GM18907 (cell line): Measurements from ENCODE around the gene SLC7A10.
"Not testable (repeated sequence)": the region's sequence is repeated elsewhere in the genome, so short reads cannot be mapped to it uniquely, and the experiment has no call there.

Experiments used
- ATAC-seq: cut with Tn5 transposase; IDR thresholded peaks from one replicate; pipeline ENCODE4 v1.9.1; 2021; ENCODE audit warnings: mild to moderate bottlenecking, moderate library complexity; ENCODE audit not compliant: unreplicated experiment

SLC7A10 gene

DNA sequence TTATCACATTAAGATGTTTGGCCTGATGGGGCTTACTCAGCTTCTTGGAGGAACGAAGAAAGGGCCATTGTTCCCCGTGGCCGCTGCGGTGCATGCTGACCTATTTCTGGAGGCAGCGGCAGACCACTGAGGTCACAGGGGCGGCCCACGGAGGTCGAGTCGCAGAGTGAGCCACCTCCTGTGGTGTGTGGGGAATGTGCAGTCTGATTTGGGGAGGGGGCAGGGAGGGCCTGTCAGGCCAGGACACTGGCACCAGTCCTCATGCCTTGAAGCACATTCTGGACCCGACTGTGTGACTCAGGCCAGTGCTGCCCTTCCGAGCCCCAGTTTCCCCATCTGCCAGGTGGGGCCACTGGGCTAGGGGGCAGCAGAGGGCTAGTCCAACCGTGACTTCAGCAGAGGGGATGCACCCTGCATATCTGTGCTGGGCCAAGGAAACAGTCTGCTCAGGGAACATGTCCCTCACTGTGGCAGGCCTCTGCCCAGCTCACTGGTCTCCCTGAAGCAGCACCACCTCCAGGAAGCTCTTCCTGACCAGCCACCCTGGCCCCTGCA lies 6.3 kb downstream of the SLC7A10 start:
- no peak for ATAC-seq

DNA sequence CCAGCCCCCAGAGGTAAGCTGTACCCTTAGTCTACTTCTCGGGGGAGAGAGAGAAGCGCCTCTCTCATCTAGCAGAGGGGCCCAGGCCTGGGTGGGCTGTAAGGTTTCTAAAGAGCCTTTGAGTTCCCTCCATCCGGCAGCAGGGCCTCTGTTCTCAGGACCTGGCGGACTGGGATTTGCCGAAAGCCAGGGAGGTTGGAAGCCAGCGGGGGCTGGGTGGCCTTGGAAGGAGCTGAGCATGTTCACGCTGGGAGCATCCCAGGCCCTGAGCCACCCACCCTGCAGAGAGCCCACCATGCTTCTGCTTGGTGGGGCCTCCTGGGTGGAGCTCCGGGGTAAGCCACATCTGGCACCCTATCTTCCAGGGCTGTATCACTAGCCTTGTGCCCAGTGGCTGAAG lies 7.8 kb downstream of the SLC7A10 start:
- no peak for ATAC-seq

DNA sequence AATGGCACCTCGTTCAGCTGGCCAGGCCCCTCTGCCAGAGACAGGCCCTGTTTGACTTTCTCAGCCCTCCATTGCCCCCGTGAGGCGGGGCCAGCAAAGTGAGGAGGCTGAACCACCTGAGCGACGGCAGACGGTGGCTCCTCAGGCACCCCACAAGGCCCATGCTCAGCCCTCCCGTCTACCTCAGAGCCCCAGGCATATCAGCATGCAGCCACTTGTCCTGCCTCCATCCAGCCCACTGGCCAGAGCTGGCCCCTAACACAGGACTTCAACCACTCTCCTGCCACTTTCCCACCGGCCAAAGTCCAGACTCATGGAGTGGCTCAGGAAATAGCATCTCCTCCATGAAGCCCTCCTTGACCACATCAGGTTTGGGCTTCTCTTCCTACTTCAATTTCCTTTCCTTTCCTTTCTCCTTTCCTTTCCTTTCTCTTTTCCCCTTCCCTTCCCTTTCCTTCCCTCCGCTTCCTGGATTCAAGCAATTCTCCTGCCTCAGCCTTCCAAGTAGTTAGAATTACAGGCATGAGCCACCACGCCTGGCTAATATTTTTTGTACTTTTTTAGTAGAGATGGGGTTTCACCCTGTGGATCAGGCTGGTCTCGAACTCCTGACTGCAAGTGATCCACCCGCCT lies 9.3 kb downstream of the SLC7A10 start:
- ATAC-seq = no peak

DNA sequence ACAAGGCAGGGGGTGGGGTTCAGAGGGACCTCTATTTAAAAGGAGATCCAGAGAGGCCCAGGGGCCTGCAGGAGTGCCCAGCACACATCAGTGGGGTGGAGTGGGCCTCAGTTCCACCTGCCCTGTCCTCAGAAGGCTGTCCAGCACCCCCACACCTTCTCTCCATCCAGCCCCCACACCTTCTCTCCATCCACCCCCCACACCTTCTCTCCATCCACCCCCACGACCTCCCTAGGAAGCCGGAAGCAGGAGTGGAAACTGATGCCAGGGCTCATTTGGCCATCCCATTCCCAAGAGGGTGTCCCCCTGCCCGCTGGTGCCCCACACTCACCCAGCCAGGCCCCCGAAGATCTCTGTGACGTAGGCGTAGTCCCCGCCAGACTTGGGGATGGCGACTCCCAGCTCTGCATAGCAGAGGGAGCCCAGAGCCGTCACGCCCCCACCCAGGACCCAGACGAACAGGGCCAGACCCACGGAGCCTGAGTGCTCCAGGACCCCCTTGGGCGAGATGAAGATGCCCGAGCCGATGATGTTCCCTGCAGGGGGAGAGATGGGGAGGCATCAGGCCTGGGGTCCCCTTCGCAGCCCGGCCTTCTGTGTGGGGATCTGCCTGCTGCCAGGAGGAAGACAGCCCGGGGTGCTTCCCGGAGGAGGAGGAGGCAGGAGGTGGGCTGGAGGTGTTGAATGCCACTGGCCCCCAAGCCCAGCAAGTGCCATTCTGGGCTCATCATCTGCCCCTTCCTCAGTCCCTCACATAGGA lies 10.0 kb downstream of the SLC7A10 start:
- no peak for ATAC-seq

DNA sequence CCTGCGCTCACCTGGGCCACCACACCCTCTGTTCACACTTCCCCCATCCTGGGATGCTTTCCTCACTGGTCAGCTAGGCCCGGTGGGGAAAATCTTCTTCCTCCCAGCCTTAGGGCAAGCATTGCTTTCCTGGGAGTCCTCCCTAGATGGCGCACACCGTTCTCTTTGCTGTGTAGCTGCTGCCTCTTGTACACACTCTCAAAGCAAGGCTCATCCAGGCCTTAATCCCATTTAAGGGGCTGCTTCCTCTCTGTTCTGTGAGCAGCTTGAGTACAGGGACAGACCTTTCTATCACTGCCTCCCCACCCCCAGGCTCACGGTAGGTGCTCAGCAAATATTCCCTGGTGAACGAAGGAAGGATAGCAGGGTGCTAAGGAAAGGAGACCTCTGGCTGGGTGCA lies 11.1 kb downstream of the SLC7A10 start:
- no peak for ATAC-seq

DNA sequence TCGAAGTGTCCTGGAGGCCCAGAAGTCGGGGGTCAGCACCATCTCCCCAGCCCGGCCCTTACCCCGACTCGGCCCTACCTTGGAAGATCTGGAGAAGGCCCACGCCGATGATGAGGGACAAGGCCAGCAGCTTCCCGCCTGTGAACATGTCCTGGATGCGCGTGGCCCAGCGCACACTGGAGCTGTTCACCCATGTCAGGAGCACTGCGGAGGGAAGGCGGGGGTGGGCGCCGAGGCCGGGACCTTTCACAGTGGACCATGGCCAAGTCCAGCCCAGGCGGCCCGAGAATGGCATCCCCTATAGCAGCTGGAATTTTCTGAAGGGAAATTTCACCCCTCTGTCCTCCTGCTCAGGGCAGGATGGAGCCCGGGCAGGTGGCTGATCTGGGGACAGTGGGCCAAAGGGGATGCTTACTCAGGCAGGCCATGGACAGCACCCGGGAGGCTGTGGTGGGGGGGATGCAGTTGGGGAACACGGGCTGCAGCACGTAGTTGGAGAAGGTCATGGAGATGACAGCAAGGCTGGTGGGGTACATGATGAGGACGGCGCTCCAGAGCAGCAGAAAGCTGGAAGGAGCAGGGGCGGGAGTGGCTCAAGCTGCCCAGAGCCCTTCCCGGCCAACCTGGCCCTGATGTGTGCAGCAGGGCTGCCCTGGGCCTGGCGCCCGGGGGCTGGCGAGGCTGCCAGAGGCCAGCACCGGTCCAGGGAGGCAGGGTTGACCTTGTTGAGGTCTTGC lies 13.0 kb downstream of the SLC7A10 start:
- ATAC-seq = no peak

DNA sequence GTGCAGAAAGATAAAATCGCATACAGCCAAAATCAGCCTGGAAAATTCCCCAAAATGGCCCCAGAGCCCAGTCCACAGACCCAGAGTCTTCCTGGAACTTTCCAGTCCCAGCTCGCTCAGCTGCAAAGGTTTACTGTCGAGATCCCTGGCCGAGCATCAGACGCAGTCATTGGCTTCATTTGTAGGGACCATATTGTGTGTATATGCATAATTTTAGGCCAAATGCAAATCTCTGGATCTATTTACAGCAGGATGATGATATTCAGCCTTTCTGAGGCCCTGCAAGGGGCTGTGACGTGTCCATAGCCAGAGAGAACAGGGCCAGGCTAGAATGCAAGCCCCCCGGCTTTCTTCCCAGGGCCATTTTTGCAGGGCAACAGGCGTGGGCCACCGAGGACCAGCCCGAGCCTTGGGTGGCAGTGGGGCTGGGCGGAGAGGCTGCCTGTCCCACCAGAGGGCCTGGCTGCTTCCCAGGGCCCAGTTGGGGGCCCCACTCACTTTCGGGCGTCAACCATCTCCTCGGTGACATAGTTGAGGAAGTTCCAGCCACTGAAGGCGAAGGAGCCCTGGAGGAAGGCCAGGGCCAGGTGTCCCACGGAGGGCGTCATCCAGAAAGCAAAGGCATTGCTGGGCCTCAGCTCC lies 13.7 kb downstream of the SLC7A10 start:
- no peak for ATAC-seq

DNA sequence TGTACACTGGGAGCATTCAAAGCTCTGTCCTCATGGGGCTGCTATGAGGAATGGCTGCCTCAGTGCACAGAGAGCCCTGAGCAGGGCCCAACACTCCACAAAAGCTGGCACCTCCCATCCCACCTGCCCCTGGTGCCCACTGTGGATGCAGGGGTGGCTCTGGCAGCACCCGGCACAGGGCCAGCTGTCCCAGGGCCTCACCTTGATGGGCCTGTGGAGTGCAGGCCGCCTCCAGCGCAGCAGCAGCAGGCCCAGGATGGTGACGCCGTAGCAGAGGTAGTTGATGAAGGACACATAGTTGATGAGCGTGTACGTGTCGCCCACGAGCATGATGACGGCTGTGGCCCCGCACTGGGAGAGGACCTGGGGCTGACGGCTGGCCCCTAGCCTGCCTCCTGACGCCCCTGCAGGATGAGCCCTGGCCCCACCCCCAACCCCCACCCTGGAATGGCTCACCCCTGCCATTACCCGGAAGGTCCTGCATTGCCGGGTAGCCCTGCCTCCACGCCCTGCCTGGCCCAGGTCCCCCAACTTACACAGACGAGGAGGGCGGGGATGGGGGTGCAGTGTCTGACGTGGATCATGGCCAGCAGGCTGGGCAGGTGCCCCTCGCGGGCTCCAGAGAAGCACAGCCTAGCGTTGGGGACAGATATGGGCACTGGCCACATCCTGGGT lies 15.2 kb downstream of the SLC7A10 start:
- ATAC-seq = no peak

DNA sequence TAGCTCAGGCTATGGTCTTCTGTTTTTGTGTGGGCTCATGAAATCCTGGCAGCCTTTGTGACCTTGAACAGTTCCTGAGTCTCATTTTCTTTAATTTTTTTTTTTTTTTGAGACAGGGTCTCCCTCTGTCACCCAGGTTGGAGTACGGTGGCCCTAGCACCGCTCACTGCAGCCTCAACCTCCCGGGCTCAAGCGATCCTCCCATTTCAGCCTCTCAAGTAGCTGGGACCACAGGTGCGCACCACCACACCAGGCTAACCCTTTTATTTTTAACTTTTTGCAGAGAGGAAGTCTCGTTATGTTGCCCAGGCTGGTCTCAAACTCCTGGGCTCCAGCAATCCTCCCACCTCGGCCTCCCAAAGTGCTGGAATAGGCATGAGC lies 15.8 kb downstream of the SLC7A10 start:
- not testable (repeated sequence) for ATAC-seq

DNA sequence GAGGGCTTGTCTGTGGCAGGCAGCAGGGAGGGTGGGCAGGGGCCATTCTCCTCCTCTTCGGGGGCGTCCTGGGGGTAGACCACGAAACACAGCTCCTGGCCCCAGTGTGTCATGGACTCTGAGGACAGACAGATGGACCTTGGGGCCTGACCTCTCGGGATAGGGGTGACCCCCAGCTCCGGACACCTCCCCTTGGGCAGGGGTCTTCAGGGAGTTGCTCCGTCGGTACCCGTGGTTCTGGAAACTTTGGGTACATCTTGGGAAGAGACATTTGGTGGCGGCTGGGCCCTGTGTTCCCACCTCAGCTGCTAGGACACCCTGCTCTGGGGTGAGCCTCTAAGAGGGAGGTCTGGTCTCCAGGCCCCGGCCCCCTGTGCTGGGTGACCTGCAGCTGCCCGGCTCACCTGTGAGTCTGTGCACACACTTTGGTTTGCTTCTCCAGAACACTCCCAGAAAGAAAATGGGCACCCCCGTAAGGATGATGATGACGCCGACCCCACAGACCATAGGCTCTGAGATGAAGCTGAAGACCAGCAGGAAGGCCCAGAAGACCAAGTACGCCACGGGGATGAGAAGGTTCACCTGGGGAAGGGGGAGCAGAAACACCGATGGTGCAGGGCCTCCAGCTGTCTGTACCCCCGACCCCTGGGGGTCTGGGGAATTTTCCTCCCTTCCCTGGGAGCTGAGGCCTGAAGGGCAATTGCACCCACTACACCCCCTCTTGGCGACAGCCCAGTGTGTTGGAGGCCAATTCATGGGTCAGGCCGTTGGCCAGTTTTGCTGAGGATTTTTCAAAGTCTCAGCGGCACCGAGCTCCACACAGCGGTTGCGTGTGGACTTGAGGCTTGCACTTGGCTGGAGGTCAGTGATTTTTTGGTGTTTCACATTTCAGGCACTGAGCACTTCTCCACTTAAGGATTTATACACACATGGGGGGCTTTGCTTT lies 16.5 kb downstream of the SLC7A10 start:
- no peak for ATAC-seq

DNA sequence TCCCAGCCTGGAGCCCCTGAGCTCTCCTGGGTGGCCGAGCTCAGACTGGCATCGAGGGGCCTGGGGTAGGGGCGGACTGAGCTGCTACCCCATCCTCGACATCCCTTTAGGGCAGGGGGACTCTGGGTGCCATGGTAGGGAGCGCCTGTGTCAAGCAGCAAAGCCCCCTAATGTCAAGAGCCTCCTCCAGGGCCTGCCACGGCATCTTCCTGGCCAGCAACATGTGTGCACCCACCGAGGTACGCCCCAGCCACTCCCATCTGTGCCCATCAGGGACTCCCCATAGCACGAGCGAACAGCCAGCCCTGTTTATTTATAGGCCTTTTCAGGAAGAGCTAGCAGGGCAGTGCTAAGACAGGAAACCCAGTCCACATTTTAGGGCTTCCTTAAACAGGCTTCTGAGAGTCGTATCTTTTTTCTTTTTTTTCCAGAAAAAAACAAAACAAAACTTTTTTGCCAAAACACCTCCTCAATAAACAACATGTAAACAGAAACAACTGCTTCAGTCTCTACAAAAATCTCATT lies 17.2 kb downstream of the SLC7A10 start:
- ATAC-seq = no peak

DNA sequence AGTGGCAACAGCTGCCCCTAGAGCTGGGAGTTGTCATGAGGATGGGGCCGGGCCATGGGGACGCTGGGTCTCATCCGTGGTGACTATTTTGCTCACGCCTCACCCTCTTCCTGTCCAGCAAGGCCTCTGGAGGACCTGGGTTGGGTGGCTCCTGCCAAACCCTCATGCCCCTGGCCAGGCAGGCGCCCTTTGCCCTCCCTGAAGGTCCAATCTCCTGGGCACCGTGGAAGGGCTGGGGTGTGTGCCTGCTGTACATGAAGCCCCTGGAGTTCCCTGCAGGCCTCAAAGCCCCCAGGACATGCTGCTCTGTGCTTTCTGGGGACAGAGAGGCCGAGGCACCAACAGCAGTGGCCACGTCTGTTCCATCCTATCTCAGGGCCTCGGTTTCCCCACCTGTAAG lies 17.7 kb downstream of the SLC7A10 start:
- no peak for ATAC-seq

DNA sequence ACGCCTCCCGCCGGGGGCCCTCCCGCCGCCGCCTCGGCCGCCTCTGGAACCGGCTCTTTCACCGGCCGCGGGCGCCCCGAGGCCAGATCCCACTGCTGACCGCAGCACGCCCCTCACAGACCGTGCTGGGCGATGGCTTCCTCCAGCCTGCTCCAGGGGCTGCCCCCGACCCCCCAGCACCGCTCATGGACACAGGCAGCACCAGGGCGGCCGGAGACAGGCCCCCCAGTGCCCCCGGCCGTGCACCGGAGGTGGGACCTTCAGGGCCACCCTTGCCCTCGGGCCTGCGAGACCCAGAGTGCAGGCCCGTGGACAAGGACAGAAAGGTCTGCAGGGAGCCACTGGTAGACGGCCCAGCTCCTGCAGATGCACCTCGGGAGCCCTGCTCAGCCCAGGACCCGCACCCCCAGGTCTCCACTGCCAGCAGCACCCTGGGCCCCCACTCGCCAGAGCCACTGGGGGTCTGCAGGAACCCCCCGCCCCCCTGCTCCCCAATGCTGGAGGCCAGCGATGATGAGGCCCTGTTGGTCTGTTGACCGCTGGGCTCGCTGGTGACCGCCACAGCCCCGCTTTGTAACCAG lies 18.5 kb downstream of the SLC7A10 start:
- ATAC-seq = no peak

DNA sequence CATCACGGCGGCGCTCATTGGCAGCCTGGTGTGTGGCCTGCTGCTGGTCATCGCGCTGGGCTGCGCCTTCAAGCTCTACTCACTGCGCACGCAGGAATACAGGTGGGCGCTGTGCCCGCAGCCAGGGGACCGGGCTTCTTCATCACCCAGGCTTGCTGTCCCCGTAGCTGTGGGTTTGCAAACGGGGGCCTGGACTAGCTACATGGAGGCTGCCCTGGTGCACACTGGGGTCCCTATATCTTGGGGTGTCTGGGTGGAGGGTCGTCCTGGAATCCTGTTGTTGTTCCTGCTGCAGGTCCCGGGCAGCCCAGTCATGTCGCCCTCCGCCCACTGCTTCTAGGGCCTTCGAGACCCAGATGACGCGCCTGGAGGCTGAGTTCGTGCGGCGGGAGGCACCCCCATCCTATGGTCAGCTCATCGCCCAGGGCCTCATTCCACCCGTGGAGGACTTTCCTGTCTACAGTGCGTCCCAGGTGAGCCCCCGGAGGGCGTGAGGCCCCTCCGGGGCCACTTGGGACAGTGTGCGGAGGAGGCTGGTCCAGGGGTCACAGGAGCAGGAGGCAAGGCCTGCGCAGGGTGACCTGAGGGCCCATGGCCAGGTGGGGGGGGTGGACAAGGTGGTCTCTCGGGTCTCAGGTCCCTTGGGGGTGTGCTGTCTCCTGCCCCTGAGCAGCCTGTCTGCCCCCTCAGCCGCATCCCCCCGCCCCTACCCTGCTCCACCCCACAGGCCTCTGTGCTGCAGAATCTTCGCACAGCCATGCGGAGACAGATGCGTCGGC lies 19.2 kb downstream of the SLC7A10 start:
- ATAC-seq = no peak

DNA sequence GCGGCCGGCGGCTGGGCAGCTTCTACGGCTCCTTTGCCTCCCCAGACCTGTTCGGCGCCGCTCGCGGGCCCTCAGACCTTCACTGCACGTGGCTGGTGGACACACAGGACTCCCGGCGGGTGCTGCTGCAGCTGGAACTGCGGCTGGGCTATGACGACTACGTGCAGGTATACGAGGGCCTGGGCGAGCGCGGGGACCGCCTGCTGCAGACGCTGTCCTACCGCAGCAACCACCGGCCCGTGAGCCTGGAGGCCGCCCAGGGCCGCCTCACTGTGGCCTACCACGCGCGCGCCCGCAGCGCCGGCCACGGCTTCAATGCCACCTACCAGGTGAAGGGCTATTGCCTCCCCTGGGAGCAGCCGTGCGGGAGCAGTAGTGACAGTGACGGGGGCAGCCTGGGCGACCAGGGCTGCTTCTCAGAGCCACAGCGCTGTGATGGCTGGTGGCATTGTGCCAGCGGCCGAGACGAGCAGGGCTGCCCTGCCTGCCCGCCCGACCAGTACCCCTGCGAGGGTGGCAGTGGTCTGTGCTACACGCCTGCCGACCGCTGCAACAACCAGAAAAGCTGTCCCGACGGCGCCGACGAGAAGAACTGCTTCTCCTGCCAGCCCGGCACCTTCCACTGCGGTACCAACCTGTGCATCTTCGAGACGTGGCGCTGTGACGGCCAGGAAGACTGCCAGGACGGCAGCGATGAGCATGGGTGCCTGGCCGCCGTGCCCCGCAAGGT lies 20.0 kb downstream of the SLC7A10 start:
- ATAC-seq = no peak

DNA sequence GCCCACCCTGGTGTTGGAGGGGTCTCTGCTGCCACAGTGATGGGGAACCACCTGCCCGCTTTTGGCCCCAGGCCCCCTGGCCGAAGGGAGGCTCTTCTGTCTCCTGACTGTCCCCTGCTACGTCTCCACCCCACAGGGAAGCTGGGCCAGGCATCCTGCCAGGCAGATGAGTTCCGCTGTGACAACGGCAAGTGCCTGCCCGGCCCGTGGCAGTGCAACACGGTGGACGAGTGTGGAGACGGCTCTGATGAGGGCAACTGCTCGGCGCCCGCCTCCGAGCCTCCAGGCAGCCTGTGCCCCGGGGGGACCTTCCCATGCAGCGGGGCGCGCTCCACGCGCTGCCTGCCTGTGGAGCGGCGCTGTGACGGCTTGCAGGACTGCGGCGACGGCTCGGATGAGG lies 20.5 kb downstream of the SLC7A10 start:
- no peak for ATAC-seq

DNA sequence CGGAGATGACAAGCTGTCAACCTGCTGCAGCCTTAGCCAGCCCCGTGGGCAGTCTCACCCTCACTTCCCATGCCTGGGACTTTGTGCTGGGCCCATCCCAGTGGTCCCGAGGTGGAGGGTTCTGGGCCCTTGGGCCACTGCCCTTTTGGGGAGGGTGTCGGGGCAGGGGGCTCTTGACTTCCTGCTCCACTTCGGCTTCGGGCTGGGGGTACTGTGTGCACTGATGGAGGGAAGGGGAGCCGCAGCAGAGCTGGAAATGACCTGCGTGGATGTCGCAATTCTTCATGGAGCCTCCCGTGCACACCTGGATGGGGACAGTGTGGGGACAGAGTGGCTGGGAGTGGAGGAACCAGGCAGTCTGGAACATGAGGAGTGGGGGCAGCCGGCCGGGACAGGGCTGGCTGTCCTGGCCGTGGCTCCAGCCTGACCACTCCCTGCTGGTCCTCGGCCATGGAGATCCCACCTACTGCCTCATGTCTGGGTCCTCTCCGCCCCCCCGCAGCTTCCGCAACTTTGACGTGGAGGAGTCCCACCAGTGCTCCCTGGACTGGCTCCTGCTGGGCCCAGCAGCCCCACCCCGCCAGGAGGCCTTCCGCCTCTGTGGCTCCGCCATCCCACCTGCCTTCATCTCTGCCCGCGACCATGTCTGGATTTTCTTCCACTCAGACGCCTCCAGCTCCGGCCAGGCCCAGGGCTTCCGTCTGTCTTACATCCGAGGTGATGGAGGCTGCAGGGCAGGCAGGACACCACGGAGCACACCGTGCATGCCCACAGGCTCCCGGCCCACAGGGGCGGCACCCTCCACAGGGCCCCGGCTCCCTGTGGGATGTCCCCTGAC lies 21.3 kb downstream of the SLC7A10 start:
- ATAC-seq = no peak
